Type B pancreatic cell (in vitro differentiated cells): ENCODE measurements around the gene USP15. TPM values are rescaled to one million over a fixed set of nuclear protein-coding genes. Genes with fewer than 3 reads are reported as not detected.

Source experiments
- DNase-seq: peaks from one replicate; pipeline ENCODE4 v3.0.0; 2021; ENCODE audit warnings: mixed read lengths; ENCODE audit not compliant: unreplicated experiment; ENCODE audit errors: extremely low spot score
- H3K27ac Mint-ChIP-seq: 2 replicates; pipeline ENCODE4 v1.8.0; 2021; ENCODE audit warnings: mild to moderate bottlenecking, mixed read lengths
- H3K27me3 Mint-ChIP-seq: 2 replicates; pipeline ENCODE4 v1.8.0; 2021; ENCODE audit warnings: mixed read lengths
- H3K36me3 Mint-ChIP-seq: 2 replicates; pipeline ENCODE4 v1.8.0; 2021; ENCODE audit warnings: mixed read lengths
- H3K4me1 Mint-ChIP-seq: one replicate; pipeline ENCODE4 v1.8.0; 2021; ENCODE audit warnings: mixed read lengths; ENCODE audit not compliant: unreplicated experiment
- H3K4me3 Mint-ChIP-seq: 2 replicates; pipeline ENCODE4 v1.8.0; 2021; ENCODE audit warnings: mild to moderate bottlenecking, mixed read lengths
- H3K9me3 Mint-ChIP-seq: 2 replicates; pipeline ENCODE4 v1.8.0; 2021; ENCODE audit warnings: mixed read lengths
- CTCF ChIP-seq: fragments of 200-600 bp; sonication (generic); conservative IDR thresholded peaks from 2 replicates; pipeline ENCODE4 v1.5.0; 2021; ENCODE audit warnings: antibody characterized with exemption, mild to moderate bottlenecking
- total RNA-seq: library from RNA; stranded (reverse); gene quantifications from 2 replicates; pipeline ENCODE4 v1.2.1, GENCODE V29; 2021; ENCODE audit warnings: low replicate concordance

Gene USP15
- total RNA-seq, 1 donor from 2014 or later, result 47.5 TPM

- DNase-seq, result no peak
- H3K27ac Mint-ChIP-seq, result no peak overlapping the region
- H3K4me1 Mint-ChIP-seq, result no peaks in the 10 kb centered on the region
- H3K4me3 Mint-ChIP-seq, result no peak overlapping the region
- TF ChIP-seq CTCF, result no peak
- H3K36me3 Mint-ChIP-seq, result peaks cover 8% of the 10 kb centered on the region
- H3K9me3 Mint-ChIP-seq, result peaks cover 4% of the 10 kb centered on the region
- H3K27me3 Mint-ChIP-seq, result no peaks in the 10 kb centered on the region
These were observed 22.0 kb downstream of the USP15 start for GRCh38 chr12:62282057-62282774.

- H3K4me1 Mint-ChIP-seq, result no peaks in the 10 kb centered on the region
- H3K27me3 Mint-ChIP-seq, result no peaks in the 10 kb centered on the region
These were observed 24.5 kb downstream of the USP15 start for GRCh38 chr12:62284749-62285148.

GRCh38 chr12:62285284-62285683 is 25.1 kb downstream of the USP15 start:
- peaks cover 17% of the 10 kb centered on the region for H3K36me3 Mint-ChIP-seq
- no peak overlapping the region for H3K4me3 Mint-ChIP-seq
- no peaks in the 10 kb centered on the region for H3K4me1 Mint-ChIP-seq
- no peaks in the 10 kb centered on the region for H3K27me3 Mint-ChIP-seq
- no peak for DNase-seq
- no peaks in the 10 kb centered on the region for H3K9me3 Mint-ChIP-seq
- H3K27ac Mint-ChIP-seq, result no peak overlapping the region
- TF ChIP-seq CTCF, result no peak

More at GRCh38 chr12:62284749-62285148, 24.5 kb downstream of the USP15 start:
- no peak overlapping the region for H3K27ac Mint-ChIP-seq
- H3K4me3 Mint-ChIP-seq, result no peak overlapping the region
- no peak for DNase-seq
- H3K9me3 Mint-ChIP-seq, result peaks cover 2% of the 10 kb centered on the region
- no peak for TF ChIP-seq CTCF
- peaks cover 15% of the 10 kb centered on the region for H3K36me3 Mint-ChIP-seq

GRCh38 chr12:62288328-62288727 is 28.1 kb downstream of the USP15 start:
- no peaks in the 10 kb centered on the region for H3K4me1 Mint-ChIP-seq

GRCh38 chr12:62290846-62291245 is 30.6 kb downstream of the USP15 start:
- DNase-seq, result no peak
- no peaks in the 10 kb centered on the region for H3K4me1 Mint-ChIP-seq
- no peak overlapping the region for H3K27ac Mint-ChIP-seq
- H3K36me3 Mint-ChIP-seq, result peaks cover 36% of the 10 kb centered on the region
- H3K4me3 Mint-ChIP-seq, result no peak overlapping the region
- TF ChIP-seq CTCF, result no peak
- no peaks in the 10 kb centered on the region for H3K9me3 Mint-ChIP-seq
- H3K27me3 Mint-ChIP-seq, result no peaks in the 10 kb centered on the region

More at GRCh38 chr12:62288328-62288727, 28.1 kb downstream of the USP15 start:
- H3K27ac Mint-ChIP-seq, result no peak overlapping the region
- no peaks in the 10 kb centered on the region for H3K9me3 Mint-ChIP-seq
- H3K27me3 Mint-ChIP-seq, result no peaks in the 10 kb centered on the region
- TF ChIP-seq CTCF, result no peak
- peaks cover 23% of the 10 kb centered on the region for H3K36me3 Mint-ChIP-seq
- DNase-seq, result no peak
- H3K4me3 Mint-ChIP-seq, result no peak overlapping the region
